Endodermal cell (in vitro differentiated cells): ENCODE measurements around the gene DYNLT3. TPM values are rescaled to one million over a fixed set of nuclear protein-coding genes. Genes with fewer than 3 reads are reported as not detected.

Experiments
- DNase-seq: peaks from one replicate; pipeline ENCODE4 v3.0.0-alpha.2; 2017
- H3K27ac ChIP-seq: 2 replicates; pipeline ENCODE4 v1.5.1; 2013; ENCODE audit warnings: mild to moderate bottlenecking, low read depth, low read length, moderate library complexity
- H3K27me3 ChIP-seq: 2 replicates; pipeline ENCODE4 v1.6.1; 2013; ENCODE audit warnings: mild to moderate bottlenecking, low read length, moderate library complexity; ENCODE audit not compliant: insufficient read depth, control insufficient read depth, poor library complexity, severe bottlenecking
- H3K36me3 ChIP-seq: 2 replicates; pipeline ENCODE4 v1.7.0; 2013; ENCODE audit warnings: mild to moderate bottlenecking, low read length, moderate library complexity; ENCODE audit not compliant: control insufficient read depth, insufficient read depth
- H3K4me1 ChIP-seq: one replicate; pipeline ENCODE4 v1.7.0; 2013; ENCODE audit warnings: low read length; ENCODE audit not compliant: control insufficient read depth, insufficient read depth
- H3K4me3 ChIP-seq: 2 replicates; pipeline ENCODE4 v1.5.1; 2013; ENCODE audit warnings: mild to moderate bottlenecking, low read length, moderate library complexity
- H3K9ac ChIP-seq: 2 replicates; pipeline ENCODE4 v1.6.1; 2013; ENCODE audit warnings: mild to moderate bottlenecking, low read length, moderate library complexity; ENCODE audit not compliant: poor library complexity, severe bottlenecking; ENCODE audit errors: extremely low read depth
- H3K9me3 ChIP-seq: 2 replicates; pipeline ENCODE4 v1.6.1; 2013; ENCODE audit warnings: mild to moderate bottlenecking, low read length, moderate library complexity; ENCODE audit not compliant: control insufficient read depth
- H3K27ac Mint-ChIP-seq: 2 replicates; pipeline ENCODE4 v1.8.0; 2020; ENCODE audit warnings: mixed read lengths
- H3K27me3 Mint-ChIP-seq: 2 replicates; pipeline ENCODE4 v1.8.0; 2021; ENCODE audit warnings: mild to moderate bottlenecking, mixed read lengths; ENCODE audit not compliant: insufficient read depth
- H3K36me3 Mint-ChIP-seq: 2 replicates; pipeline ENCODE4 v1.8.0; 2020; ENCODE audit warnings: low read depth, mixed read lengths
- H3K4me1 Mint-ChIP-seq: 2 replicates; pipeline ENCODE4 v1.8.0; 2020; ENCODE audit warnings: mixed read lengths
- H3K4me3 Mint-ChIP-seq: 2 replicates; pipeline ENCODE4 v1.8.0; 2020; ENCODE audit warnings: mild to moderate bottlenecking, moderate library complexity, mixed read lengths
- H3K9me3 Mint-ChIP-seq: 2 replicates; pipeline ENCODE4 v1.8.0; 2020; ENCODE audit warnings: mild to moderate bottlenecking, mixed read lengths
- CTCF ChIP-seq: fragments of 200-600 bp; sonication (generic); conservative IDR thresholded peaks from 2 replicates; pipeline ENCODE4 v1.5.0; 2021; ENCODE audit warnings: antibody characterized with exemption, mild to moderate bottlenecking
- whole genome bisulfite sequencing, 2 experiments: methylation state at CpG; one replicate each; pipeline versions ENCODE4 v1.1.5 to v1.1.7; 2013; ENCODE audit warnings: missing lambda C conversion rate in 2 of 2, mixed read lengths in 1 of 2; ENCODE audit not compliant: insufficient coverage in 1 of 2, insufficient read length in 1 of 2; 5-methylcytosine and 5-hydroxymethylcytosine counted together
- total RNA-seq, 2 donors: library from RNA; stranded (reverse); fragmentation: NEBNext Ultra II Directional in 1 of 2; extraction: Animal tissue kit (Norgen Biotek cat#: 25700) in 1 of 2; gene quantifications; 2 replicates in 1 of 2; 3 replicates in 1 of 2; pipeline ENCODE4 v1.2.1, GENCODE V29; 2021

The DYNLT3 gene
- total RNA-seq, 2 donors from 2014 or later: 14.3 to 15.4 TPM

GRCh38 chrX:37875675-37876074 is 28.3 kb upstream of the DYNLT3 start:
- H3K4me3 Mint-ChIP-seq: no peak overlapping the region
- TF ChIP-seq CTCF: no peak
- H3K4me1 Mint-ChIP-seq: peaks cover 4% of the 10 kb centered on the region
- DNase-seq: no peak
- no peaks in the 10 kb centered on the region for H3K27me3 ChIP-seq
- H3K4me3 ChIP-seq: no peak overlapping the region
- H3K27ac ChIP-seq: no peak overlapping the region
- WGBS, 2 experiments: no CpG with 5 or more reads among the region's 1 CpG
- no peaks in the 10 kb centered on the region for H3K27me3 Mint-ChIP-seq
- H3K36me3 ChIP-seq: no peaks in the 10 kb centered on the region
- no peaks in the 10 kb centered on the region for H3K9me3 ChIP-seq
- no peaks in the 10 kb centered on the region for H3K36me3 Mint-ChIP-seq
- H3K9ac ChIP-seq: no peak overlapping the region
- H3K27ac Mint-ChIP-seq: no peak overlapping the region
- H3K9me3 Mint-ChIP-seq: peaks cover 36% of the 10 kb centered on the region
- no peaks in the 10 kb centered on the region for H3K4me1 ChIP-seq

- Histone ChIP-seq H3K9me3 (no peaks in the 10 kb centered on the region), H3K9ac (no peak overlapping the region), H3K27ac (no peak overlapping the region), H3K36me3 (no peaks in the 10 kb centered on the region), H3K4me3 (no peak overlapping the region), H3K27me3 (no peaks in the 10 kb centered on the region), H3K4me1 (no peaks in the 10 kb centered on the region)
- Mint-ChIP-seq H3K4me1 (no peaks in the 10 kb centered on the region), H3K36me3 (no peaks in the 10 kb centered on the region), H3K4me3 (no peak overlapping the region), H3K27ac (no peak overlapping the region), H3K27me3 (no peaks in the 10 kb centered on the region), H3K9me3 (peaks cover 45% of the 10 kb centered on the region)
- 80 to 85% methylated on average over 1 of the region's 1 CpG for WGBS, 2 experiments
- DNase-seq: no peak
- no peak for TF ChIP-seq CTCF
These were observed 25.8 kb upstream of the DYNLT3 start for GRCh38 chrX:37873220-37873619.

GRCh38 chrX:37872303-37872655 is 24.9 kb upstream of the DYNLT3 start:
- peaks cover 52% of the 10 kb centered on the region for H3K9me3 Mint-ChIP-seq
- H3K27ac Mint-ChIP-seq: no peak overlapping the region
- H3K36me3 Mint-ChIP-seq: no peaks in the 10 kb centered on the region
- no peak for TF ChIP-seq CTCF
- Histone ChIP-seq H3K4me3 (no peak overlapping the region), H3K9ac (no peak overlapping the region), H3K4me1 (no peaks in the 10 kb centered on the region), H3K27me3 (no peaks in the 10 kb centered on the region), H3K36me3 (no peaks in the 10 kb centered on the region), H3K9me3 (no peaks in the 10 kb centered on the region), H3K27ac (no peak overlapping the region)
- H3K4me1 Mint-ChIP-seq: no peaks in the 10 kb centered on the region
- H3K27me3 Mint-ChIP-seq: no peaks in the 10 kb centered on the region
- no CpG with 5 or more reads among the region's 1 CpG for WGBS, 2 experiments
- DNase-seq: no peak
- no peak overlapping the region for H3K4me3 Mint-ChIP-seq
